ENCODE data around the gene ZSWIM6. TPM values are rescaled to one million over a fixed set of nuclear protein-coding genes. Genes with fewer than 3 reads are reported as not detected.
A peak's percentile ranks its signal among the peaks of the same experiment; 100 is the strongest.

ZSWIM6 gene
- total and polyA plus RNA-seq, 11 donors: 1.9 to 14.9 (median 6.3) TPM

- H3K27me3 ChIP-seq: no peaks in the 10 kb centered on the region
- no peaks in the 10 kb centered on the region for H3K9me3 ChIP-seq
- TF ChIP-seq CTCF (IDR thresholded peaks at IDR 0.05) (no peak), POLR2A (IDR thresholded peaks at IDR 0.05) (no peak)
- intact Hi-C loops (cut with DNase I): no loop called here
- H3K4me1 ChIP-seq: peaks cover 0 to 7% (median 0%) of the 10 kb centered on the region in 12 donors
- DNase-seq (no peak), ATAC-seq (no peak)
- no peaks in the 10 kb centered on the region for H3K36me3 ChIP-seq
- whole genome bisulfite sequencing, 4 donors: 78 to 86% (median 83%) methylated on average over 2 of the region's 2 CpGs
- H3K4me3 ChIP-seq: no peak overlapping the region
- no peak overlapping the region for H3K27ac ChIP-seq
Measured at GRCh38 chr5:61295365-61295764, 36.7 kb upstream of the ZSWIM6 start.

- Histone ChIP-seq H3K27me3 (no peaks in the 10 kb centered on the region), H3K36me3 (no peaks in the 10 kb centered on the region), H3K4me3 (no peak overlapping the region), H3K9me3 (no peaks in the 10 kb centered on the region), H3K4me1 (peaks cover 0 to 26% (median 6%) of the 10 kb centered on the region in 12 donors), H3K27ac (no peak overlapping the region)
- WGBS, 4 donors: 62 to 84% (median 71%) methylated on average over 3 of the region's 3 CpGs
- DNase-seq: no peak
- intact Hi-C loops (cut with DNase I): no loop called here
- ATAC-seq: no peak
- TF ChIP-seq CTCF (IDR thresholded peaks at IDR 0.05) (no peak), POLR2A (IDR thresholded peaks at IDR 0.05) (no peak)
Measured at GRCh38 chr5:61298066-61298465, 34.0 kb upstream of the ZSWIM6 start.

- no peaks in the 10 kb centered on the region for H3K36me3 ChIP-seq
- ATAC-seq (no peak), DNase-seq (no peak)
- H3K27me3 ChIP-seq: no peaks in the 10 kb centered on the region
- H3K9me3 ChIP-seq: no peaks in the 10 kb centered on the region
- H3K4me3 ChIP-seq: no peak overlapping the region
- TF ChIP-seq POLR2A (IDR thresholded peaks at IDR 0.05): no peak
- no peak for TF ChIP-seq CTCF (IDR thresholded peaks at IDR 0.05)
- peaks cover 0 to 31% (median 6%) of the 10 kb centered on the region in 12 donors for H3K4me1 ChIP-seq
- intact Hi-C loops (cut with DNase I): no loop called here
- H3K27ac ChIP-seq: no peak overlapping the region
- WGBS, 4 donors: 72 to 79% (median 74%) methylated on average over 6 of the region's 6 CpGs
Measured at GRCh38 chr5:61298580-61298979, 33.5 kb upstream of the ZSWIM6 start.

- intact Hi-C loops (cut with DNase I): no loop called here
- Histone ChIP-seq H3K4me1 (peaks cover 0 to 35% (median 6%) of the 10 kb centered on the region in 12 donors), H3K27me3 (no peaks in the 10 kb centered on the region), H3K36me3 (no peaks in the 10 kb centered on the region), H3K9me3 (no peaks in the 10 kb centered on the region), H3K4me3 (no peak overlapping the region), H3K27ac (no peak overlapping the region)
- DNase-seq (no peak), ATAC-seq (peak in 2 of 4 donors; percentile 27 to 72)
- WGBS, 4 donors: 72 to 84% (median 80%) methylated on average over 5 of the region's 5 CpGs
- TF ChIP-seq CTCF (IDR thresholded peaks at IDR 0.05): no peak
- TF ChIP-seq POLR2A (IDR thresholded peaks at IDR 0.05): no peak
Measured at GRCh38 chr5:61299261-61299681, 32.8 kb upstream of the ZSWIM6 start.

All from heart left ventricle (tissue), 16 donors.